ENCODE measurements around the gene ZNF560.
"Not testable (repeated sequence)": the region's sequence is repeated elsewhere in the genome, so short reads cannot be mapped to it uniquely, and the experiment has no call there.

Gene ZNF560

DNA sequence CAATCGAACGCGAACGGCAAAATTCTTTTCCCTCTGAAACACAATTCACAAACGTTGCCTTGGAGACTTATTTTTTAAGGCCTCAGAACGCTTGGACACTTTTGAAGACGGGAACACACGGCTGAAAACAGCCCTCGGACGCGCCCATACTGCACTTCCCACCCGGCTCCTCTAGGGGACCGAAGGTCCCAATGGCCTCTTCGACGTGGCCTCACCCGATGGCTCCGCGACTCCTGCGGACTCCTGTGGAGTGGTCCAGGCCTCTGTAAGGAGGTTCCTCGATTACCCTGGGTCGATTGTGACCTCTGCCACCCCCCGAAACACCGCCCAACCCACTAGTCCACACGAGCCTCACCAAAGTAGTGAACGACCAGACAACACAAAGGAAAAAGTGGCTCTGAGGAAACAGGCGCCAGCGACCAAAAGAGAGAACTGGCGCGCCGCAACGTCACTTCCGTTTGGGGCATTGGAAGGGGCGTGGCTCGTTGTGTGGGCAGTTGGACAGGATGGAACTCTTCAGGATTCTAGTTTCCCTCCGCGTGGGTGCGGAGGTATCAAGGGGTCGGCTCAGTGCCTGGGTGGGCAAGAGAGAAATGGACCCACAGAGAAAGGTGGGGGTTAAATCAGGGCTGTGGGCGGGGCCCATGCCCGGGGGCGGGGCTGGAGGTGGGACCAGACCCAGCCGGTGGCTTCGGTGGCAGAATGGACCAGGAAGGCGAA, at the start of gene ZNF560:
ZNF560 (minus strand) TSS at position 434 of the 720 bp plus-strand sequence. CDS start 23,303 bp downstream, outside the sequence.
- DNase-seq (ENCODE audit: low spot score): no peak

DNA sequence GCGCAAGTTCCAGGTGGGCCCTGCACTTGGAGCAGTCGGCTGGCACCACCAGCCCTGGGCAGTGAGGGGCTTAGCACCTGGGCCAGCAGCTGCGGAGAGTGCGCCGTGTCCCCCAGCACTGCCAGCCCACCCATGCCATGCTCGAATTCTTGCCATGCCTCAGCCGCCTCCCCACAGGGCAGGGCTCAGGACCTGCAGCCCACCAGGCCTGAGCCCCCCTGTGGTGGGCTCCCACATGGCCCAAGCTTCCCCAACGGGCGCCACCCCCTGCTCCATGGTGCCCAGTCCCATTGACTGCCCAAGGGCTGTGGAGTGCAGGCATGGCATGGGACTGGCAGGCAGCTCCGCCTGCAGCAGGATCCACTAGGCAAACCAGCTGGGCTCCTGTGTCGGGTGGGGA, 49.5 kb upstream of the ZNF560 start:
- no peak for DNase-seq (ENCODE audit: low spot score)

DNA sequence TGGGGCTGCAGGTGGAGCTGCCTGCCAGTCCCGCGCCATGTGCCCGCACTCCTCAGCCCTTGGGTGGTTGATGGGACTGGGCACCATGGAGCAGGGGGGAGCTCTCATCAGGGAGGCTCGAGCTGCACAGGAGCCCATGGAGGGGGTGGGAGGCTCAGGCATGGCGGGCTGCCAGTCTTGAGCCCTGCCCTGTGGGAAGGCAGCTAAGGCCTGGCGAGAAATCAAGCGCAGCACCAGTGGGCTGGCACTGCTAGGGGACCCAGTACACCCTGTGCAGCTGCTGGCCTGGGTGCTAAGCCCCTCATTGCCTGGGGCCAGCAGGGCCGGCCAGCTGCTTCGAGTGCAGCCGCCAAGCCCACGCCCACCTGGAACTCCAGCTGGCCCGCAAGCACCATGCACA, 42.9 kb upstream of the ZNF560 start:
- DNase-seq (ENCODE audit: low spot score): not testable (repeated sequence)

DNA sequence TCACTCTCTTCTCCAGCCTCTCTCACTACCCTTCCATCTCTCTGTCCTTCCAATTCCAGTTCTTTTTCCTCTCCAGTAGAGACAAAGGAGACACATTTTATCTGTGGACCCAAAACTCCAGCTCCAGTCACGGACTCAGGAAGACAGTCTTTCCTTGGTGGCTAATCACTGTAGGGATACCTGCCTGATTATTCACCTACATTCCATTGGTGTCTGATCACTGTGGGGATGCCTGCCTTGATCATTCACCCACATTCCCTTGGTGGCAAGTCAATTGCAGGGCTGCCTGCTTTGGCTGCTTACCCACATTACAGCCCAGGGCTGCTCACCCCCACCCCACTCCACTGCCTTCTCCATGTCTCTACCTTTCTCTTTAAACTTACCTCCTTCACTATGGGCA, 41.5 kb upstream of the ZNF560 start:
- not testable (repeated sequence) for DNase-seq (ENCODE audit: low spot score)

DNA sequence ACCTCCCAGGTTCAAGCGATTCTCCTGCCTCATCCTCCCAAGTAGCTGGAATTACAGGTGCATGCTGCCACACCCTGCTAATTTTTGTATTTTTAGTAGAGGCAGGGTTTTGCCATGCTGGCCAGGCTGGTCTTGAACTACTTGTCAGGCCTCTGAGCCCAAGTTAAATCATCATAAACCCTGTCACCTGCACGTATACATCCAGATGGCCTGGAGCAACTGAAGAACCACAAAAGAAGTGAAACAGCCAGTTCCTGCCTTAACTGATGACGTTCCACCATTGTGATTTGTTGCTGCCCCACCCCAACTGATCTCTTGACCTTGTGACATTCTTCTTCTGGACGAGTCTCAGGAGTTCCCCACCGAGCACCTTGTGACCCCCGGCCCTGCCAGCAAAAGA, 40.8 kb upstream of the ZNF560 start:
- DNase-seq (ENCODE audit: low spot score): not testable (repeated sequence)

DNA sequence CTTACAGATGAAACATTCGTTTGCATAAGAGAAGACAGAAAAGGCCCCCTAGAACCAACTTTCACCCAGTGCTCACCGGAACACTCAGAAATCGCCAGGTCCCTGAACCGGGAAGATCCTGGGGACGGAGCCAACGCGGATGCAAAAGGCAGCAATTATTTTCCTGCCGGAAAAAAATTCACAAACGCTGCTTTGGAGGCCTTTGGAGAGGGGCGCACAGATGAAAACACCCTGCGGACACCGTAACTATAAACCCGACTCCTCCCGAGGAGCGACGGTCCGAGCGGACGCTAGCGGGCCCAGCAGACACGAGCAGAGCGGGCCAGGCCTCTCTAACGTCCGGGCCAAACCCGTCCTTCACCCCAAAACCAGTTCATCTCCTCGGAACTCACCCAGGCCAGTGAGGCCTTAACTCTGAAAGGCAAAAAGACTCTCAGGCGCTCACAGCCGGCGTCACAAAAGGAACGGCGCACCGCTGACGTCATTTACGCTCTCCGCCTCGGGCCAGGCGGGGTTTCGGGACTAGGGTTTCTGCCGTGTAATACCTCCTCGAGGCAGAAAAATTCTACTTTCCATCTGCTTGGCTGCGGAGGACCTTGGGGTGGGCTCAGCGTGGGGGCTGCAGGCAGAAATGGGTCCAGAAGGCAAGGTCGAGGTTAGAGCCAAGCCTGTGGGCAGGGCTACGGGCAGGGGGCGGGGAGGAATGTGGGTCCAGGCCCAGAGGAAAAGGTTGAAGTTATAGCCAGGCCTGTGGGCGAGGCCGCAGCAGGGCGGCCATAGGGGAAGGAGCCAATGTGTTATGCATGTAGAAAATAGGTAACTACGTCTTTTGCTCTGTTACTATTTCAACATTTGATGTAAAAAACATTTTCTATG, 40.0 kb upstream of the ZNF560 start, which contains the start of gene ZNF426:
ZNF426 (minus strand) TSS at position 463 of the 876 bp plus-strand sequence. CDS start 2,413 bp downstream, outside the sequence.
- peak; percentile 78 for DNase-seq (ENCODE audit: low spot score)

DNA sequence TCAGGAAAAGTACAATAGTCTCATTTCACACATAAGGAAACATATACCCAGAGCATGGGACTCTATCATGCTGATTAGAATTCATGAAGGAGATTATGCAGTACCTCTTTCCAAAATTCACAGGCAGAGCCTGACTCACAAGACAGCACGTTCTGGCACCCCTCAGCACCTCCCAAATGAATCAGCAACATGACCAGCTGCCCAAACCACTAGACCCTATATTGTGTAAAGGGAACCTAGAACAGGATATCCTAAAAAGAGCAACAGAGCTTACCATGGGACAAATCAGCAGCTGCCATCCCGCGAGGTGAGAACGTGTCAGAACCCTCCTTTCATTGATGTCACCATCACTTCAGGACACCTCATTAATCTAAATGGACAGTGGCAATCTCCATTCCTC, 37.5 kb upstream of the ZNF560 start:
- no peak for DNase-seq (ENCODE audit: low spot score)

DNA sequence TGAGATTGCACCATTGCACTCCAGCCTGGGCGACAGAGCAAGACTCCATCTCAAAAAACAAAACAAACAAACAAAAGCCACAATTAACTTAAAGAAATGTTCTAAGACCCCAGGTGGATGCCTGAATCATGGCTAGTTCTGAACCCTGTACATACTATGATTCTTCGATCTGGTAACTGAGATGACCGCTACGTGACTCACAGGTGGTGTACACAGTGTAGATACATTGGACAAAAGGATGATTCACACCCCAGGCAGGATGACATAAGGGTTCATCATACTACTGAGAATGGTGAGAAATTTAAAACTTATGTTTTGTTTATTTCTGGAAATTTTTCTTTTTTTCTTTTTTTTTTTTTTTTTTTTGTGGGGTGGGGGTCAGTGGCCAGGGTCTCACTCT, 33.5 kb upstream of the ZNF560 start:
- no peak for DNase-seq (ENCODE audit: low spot score)

DNA sequence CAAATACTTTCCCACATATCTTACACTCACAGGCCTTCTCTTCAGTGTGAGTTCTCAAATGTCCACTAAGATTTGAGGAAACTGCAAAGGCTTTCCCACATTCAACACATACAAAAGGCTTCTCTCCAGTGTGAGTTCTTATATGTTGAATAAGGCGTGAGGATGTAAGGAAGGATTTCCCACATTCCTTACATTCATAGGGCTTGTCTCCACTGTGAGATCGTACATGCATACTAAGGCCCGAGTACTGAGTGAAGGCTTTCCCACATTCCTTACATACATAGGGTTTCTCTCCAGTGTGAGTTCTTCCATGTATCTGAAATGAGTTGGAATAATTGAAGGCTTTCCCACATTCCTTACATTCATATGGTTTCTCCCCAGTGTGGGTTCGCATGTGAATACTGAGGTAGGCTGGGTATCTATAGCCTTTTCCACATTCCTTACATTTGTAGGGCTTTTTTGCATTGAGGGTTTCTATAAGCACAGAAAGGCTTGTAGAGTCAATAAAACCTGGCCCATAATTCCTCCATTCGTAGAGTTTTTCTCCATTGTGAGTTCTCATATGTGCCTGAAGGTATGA, 30.4 kb upstream of the ZNF560 start:
- no peak for DNase-seq (ENCODE audit: low spot score)

DNA sequence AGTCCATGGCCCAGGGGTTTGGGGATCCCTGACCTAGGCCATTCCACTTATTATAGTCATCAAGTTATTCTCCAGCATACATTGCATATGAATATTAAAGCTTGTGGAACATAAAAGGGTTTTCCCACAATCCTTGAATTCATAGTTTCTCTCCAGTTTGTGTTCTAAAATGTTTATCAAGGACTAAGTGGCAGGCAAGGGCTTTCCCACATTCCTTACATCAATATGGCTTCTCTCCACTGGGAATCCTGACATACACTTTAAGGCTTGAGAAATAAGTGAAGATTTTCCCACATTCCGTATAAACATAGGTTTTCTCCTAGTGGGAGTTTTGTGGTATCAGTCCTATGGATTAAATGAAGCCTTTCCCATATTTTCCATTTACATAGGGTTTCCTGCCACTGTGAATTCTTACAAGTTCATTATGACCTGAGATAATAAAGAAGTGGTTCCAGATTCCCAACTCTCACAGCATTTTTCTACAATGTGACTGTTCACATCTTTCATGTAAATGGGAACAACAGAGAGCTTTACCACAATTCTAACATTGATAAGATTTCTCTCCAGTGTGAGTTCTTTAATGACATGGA, 25.6 kb upstream of the ZNF560 start:
- no peak for DNase-seq (ENCODE audit: low spot score)

DNA sequence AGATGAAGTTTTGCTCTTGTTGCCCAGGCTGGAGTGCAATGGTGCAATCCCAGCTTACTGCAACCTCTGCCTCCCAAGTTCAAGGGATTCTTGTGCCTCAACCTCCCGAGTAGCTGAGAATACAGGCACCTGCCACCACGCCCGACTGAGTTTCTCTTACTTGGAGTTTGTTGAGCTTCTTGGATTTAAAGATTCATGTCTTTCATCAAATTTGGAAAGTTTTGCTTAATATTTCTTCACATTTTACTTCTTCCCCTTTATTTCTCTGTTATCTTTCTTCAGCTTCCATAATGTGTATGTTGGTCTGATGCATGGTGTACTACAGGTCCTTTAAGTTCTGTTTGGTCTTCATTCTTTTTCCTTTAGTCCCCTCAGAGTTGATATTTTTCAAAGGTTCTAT, 8.9 kb upstream of the ZNF560 start:
- DNase-seq (ENCODE audit: low spot score): no peak

DNA sequence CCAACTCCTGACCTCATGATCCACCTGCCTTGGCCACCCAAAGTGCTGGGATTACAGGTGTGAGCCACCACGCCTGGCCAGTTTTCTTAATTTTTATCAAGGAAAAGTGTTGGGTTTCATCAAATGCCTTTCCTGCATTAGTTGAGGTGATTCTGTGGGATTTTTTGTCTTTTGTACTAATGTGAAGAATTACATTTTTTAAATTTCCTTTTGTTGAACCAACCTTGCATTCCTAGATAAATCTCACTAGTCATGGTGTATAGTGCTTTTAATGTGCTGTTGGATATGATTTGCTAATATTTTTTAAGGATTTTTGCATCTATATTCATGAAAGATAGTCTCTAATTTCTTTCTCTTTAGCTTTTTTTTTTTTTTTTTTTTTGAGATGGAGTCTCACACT, 2.4 kb upstream of the ZNF560 start:
- no peak for DNase-seq (ENCODE audit: low spot score)

DNA sequence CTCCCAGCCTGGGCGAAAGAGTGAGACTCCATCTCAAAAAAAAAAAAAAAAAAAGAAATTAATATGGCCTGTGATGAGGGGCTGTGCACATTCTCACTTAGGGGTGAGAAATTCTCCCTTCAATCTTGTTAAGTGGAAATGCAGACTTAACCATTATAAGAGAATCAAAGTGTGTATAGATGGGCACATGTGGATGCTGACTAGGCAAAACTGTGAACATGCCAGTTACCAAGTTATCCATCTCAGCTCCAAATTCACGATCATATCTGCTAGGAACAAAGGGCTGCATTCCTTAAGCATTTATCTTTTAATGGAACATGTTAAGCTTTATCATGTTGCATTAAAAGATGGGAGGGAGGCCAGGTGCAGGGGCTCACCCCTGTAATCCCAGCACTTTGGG, 4.3 kb downstream of the ZNF560 start:
- DNase-seq (ENCODE audit: low spot score): no peak

DNA sequence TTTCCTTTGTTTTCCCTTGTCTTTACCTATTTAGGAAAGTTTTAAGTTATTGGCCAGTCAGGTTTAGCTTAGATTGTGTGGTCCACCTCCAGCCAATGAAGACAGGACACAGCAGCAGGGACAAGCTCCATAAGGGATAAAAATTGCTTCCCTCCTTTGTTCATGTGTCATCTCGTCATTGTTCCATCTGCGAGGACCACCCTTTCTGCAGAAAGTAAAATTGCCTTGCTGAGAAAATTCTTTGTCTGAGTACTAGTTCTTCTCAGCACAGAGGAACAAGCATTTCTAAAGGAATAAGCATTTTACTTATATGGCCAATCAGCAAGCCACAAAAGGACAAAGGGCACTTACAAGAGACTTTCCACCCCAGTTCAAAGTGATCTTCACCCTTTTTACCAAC, 11.4 kb downstream of the ZNF560 start:
- no peak for DNase-seq (ENCODE audit: low spot score)

DNA sequence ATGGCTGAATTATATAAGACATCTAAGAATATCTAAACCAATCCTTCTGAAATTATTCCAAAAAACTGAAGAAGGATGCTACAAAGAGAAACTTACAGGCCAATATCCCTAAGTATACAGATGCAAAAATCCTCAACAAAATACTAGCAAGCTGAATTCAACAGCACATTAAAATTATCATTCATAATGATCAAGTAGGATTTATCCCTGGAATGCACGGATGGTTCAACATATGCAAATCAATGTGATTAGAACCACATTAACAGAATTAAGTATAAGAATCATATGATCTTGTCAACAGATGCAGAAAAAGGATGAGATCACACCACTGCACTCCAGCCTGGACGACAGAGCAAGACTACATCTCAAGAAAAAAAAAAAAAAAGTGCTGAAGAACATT, 13.3 kb downstream of the ZNF560 start:
- DNase-seq (ENCODE audit: low spot score): no peak

DNA sequence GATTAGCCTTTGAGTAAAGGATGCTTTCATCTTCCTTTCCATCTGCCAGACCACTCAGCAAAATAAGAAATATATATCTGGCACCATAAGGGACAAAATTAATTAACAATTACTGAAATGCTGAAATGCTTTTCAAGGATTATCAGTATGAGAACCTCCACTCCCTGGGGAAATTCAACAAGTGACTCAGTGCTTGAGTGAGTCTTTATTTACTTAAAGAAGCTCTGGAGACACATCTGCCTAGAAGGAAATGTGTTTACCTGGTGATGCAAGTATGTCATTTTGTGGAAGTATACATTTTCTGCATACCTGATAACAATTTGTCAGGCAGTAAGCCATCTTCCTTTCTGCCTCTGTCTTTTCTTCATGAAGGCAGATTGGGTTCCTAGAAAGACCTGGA, 23.4 kb downstream of the ZNF560 start:
- DNase-seq (ENCODE audit: low spot score): no peak

DNA sequence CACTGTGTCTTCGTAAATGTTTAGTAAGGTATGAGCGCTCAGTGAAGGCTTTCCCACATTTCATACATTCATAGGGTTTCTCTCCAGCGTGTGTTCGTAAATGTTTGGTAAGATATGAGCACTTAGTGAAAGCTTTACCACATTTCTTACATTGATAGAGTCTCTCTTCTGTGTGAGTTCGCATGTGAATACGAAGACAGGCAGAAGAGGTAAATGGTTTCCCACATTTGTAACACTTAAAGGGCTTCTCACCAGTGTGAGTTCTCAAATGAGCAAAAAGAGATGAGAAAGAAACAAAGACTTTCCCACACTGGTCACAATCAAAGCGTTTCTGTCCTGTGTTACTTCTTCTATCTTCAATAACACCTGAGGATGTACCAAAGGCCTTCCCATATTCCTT, 31.3 kb downstream of the ZNF560 start:
- DNase-seq (ENCODE audit: low spot score): no peak

DNA sequence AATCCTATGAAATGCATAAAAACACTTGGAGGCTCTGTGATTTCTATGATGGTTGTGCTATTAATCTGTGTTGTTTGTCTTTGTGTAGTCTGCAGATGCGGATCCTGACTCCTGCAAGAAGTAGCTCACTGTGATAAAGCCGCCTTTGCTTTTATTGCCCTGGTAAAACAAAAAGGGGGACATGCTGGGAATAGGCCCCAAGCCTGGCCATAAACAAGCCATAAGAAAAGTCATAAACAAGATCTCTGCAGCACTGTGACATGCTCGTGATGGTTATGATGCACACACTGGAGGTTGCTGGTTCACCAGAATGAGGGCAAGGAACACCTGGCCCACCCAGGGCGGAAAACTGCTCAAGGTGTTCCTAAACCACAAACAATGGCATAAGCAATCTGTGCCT, 36.5 kb downstream of the ZNF560 start:
- DNase-seq (ENCODE audit: low spot score): no peak

DNA sequence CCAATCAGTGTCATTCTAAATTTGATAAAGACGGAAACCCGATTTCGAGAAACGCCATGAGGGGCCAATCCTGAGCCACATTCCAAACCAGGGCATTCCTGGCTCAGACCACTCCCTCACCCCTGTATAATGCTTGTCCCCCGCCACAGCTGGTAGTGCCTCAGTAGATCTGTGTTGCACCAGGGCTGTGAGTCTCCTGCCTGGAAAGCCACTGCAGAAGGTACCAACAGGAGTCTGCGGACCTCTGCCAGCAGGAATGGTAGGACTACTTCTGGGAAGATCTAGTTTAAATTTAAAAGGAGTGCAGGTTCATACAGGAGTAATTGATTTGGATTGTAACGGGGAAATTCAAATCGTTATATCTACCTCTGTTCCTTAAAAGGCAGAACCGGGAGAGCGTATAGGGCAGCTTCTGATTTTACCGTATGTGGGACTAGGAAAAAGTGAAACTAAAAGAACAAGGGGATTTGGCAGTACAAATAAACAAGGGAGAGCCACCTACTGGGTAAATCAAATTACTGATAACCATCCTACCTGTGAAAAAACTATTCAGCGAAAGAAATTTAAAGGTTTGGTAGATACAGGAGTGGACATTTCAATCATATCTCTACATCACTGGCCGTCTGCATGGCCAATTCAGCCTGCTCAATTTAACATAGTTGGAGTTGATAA, 42.3 kb downstream of the ZNF560 start:
- no peak for DNase-seq (ENCODE audit: low spot score)

DNA sequence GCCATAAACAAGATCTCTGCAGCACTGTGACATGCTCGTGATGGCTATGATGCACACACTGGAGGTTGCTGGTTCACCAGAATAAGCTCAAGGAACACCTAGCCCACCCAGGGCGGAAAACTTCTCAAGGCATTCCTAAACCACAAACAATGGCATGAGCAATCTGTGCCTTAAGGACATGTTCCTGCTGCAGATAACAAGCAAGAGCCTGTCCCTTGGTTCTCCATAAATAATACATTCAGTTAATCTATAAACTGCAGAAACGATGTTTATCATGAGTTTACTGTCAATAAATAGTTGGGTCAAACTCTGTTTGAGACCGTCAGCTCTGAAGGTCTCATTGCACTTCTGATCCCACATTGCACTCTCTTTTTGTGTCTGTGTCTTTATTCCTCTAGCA, 44.5 kb downstream of the ZNF560 start:
- no peak for DNase-seq (ENCODE audit: low spot score)

DNA sequence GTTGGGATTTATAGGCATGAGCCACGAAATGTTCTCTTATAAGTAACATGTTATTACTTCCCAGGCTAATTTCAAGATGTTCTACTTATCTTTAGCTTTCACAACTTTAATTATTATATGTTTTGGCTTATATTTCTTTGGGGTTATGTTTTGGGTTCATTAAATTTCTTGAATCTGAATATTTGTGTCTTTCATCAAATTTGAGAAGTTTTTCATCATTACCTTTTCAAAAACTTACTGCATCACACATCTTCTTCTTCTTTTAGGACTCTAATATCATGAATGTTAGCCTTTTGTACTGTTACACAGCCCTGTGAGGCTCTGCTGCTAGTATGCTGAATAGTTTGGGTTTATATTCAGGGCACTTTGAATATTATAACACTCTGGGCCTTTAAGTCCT, 53.4 kb downstream of the ZNF560 start:
- no peak for DNase-seq (ENCODE audit: low spot score)

DNA sequence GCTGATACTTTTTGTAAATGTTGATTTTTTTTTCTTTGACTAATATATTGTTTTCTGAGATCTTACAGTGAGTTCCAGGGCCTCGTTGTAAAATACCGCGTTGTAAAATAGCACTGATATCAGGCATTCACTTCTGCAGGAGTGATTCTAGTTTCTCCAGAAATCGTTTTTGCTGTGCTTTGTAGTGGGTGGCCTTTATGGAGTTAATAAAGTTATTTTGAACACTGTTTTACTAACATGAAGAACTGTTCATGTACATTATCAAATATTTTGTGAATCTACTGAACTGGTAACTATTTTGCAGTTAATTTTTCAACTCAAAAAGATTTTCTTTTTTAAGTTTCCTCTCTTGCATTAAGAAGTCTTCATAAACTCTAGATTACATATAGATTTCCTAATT, 62.1 kb downstream of the ZNF560 start:
- DNase-seq (ENCODE audit: low spot score): no peak
